OCI-LY3 (cell line): Measurements from ENCODE around the gene UNC13A.

Experiments
- EZH2phosphoT487 ChIP-seq: fragments of 200-600 bp; shearing (Covaris generic); IDR thresholded peaks from 2 replicates; pipeline ENCODE4 v1.6.1; 2018; ENCODE audit warnings: antibody characterized with exemption, mixed run types, low read depth
- TF ChIP-seq, protein P1 (sequence below): fragments of 200-600, 300-600 bp; sonication (generic); IDR thresholded peaks from 2 replicates; pipeline ENCODE4 v1.5.1; 2014; ENCODE audit warnings: antibody characterized with exemption, low read length, low read depth

GRCh38 chr19:17605117-17605516, 83.0 kb downstream of the UNC13A start:
- TF ChIP-seq, protein P1, sequence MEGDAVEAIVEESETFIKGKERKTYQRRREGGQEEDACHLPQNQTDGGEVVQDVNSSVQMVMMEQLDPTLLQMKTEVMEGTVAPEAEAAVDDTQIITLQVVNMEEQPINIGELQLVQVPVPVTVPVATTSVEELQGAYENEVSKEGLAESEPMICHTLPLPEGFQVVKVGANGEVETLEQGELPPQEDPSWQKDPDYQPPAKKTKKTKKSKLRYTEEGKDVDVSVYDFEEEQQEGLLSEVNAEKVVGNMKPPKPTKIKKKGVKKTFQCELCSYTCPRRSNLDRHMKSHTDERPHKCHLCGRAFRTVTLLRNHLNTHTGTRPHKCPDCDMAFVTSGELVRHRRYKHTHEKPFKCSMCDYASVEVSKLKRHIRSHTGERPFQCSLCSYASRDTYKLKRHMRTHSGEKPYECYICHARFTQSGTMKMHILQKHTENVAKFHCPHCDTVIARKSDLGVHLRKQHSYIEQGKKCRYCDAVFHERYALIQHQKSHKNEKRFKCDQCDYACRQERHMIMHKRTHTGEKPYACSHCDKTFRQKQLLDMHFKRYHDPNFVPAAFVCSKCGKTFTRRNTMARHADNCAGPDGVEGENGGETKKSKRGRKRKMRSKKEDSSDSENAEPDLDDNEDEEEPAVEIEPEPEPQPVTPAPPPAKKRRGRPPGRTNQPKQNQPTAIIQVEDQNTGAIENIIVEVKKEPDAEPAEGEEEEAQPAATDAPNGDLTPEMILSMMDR: no peak
- TF ChIP-seq EZH2phosphoT487: no peak
